Esophagus muscularis mucosa (tissue), 4 donors: ENCODE results near the gene NAV2.

Source experiments
- EP300 ChIP-seq: sonication (generic); formaldehyde crosslinking; IDR thresholded peaks from one replicate; pipeline ENCODE4 v1.6.1; 2017; ENCODE audit warnings: antibody characterized with exemption
- POLR2A ChIP-seq: fragments of 450-650 bp; IDR thresholded peaks from one replicate; pipeline ENCODE4 v1.6.1; 2017; ENCODE audit warnings: antibody characterized with exemption, moderate library complexity, mild to moderate bottlenecking, low read depth
- POLR2AphosphoS5 ChIP-seq, 2 donors: sonication (generic); formaldehyde crosslinking; IDR thresholded peaks; one replicate each; pipeline ENCODE4 v1.6.1; 2017; ENCODE audit warnings: antibody characterized with exemption in 2 of 2
- TF ChIP-seq, protein P1 (sequence below), 3 experiments: fragments of 200-600 bp in 2 of 3; fragments of 450-650 bp in 1 of 3; sonication (generic) in 2 of 3; IDR thresholded peaks; one replicate each; pipeline ENCODE4 v1.5.1; 2017 to 2019; ENCODE audit warnings: antibody characterized with exemption in 3 of 3, mild to moderate bottlenecking in 2 of 3, moderate library complexity in 1 of 3

DNA sequence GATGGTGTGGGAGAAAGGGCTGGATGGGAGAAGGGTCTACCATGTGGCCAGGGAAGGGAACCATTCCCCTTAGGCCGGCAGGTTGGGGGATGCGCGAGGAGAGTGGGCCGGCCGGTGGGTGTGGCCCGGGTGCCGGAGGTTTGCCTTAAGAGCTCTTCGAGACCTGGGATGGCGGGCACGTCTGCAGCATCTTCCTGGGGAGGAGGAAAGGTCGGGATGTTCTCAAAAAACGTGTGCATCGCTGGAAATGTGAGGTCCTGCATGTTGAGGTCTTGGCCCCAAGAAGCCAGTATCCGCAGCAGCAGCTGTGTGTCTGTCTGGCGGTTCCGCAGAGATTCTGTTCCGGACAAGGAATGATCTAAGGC is 1.4 kb downstream of the NAV2 start:
- TF ChIP-seq POLR2A (no peak), EP300 (no peak), POLR2AphosphoS5 (IDR thresholded peaks at IDR 0.05) (no peak)
- TF ChIP-seq, protein P1, sequence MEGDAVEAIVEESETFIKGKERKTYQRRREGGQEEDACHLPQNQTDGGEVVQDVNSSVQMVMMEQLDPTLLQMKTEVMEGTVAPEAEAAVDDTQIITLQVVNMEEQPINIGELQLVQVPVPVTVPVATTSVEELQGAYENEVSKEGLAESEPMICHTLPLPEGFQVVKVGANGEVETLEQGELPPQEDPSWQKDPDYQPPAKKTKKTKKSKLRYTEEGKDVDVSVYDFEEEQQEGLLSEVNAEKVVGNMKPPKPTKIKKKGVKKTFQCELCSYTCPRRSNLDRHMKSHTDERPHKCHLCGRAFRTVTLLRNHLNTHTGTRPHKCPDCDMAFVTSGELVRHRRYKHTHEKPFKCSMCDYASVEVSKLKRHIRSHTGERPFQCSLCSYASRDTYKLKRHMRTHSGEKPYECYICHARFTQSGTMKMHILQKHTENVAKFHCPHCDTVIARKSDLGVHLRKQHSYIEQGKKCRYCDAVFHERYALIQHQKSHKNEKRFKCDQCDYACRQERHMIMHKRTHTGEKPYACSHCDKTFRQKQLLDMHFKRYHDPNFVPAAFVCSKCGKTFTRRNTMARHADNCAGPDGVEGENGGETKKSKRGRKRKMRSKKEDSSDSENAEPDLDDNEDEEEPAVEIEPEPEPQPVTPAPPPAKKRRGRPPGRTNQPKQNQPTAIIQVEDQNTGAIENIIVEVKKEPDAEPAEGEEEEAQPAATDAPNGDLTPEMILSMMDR (IDR thresholded peaks at IDR 0.05) = no peak
